Activated gamma-delta T cell treated with Interleukin-2 at 50 U/mL for 16 hours (primary cell): ENCODE data around the gene S100Z.

Experiments
- DNase-seq: peaks from one replicate; pipeline ENCODE4 v3.0.0-alpha.2; 2020

S100Z gene

GRCh38 chr5:76953551-76954382 is 104.0 kb downstream of the S100Z start:
- DNase-seq, result no peak

- no peak for DNase-seq
These were observed 104.6 kb downstream of the S100Z start for GRCh38 chr5:76954383-76954763.

- no peak for DNase-seq
These were observed 106.2 kb downstream of the S100Z start for GRCh38 chr5:76956033-76956432.

- DNase-seq, result no peak
These were observed 109.4 kb downstream of the S100Z start for GRCh38 chr5:76958991-76959767.

- no peak for DNase-seq
These were observed 110.3 kb downstream of the S100Z start for GRCh38 chr5:76960004-76960625.

GRCh38 chr5:76964060-76964459 is 114.2 kb downstream of the S100Z start:
- DNase-seq, result no peak
